ENCODE data around the gene MORF4L1.

Gene MORF4L1

GRCh38 chr15:78913012-78913411, 40.3 kb downstream of the MORF4L1 start:
- no peak overlapping the region for H3K4me3 ChIP-seq (ENCODE audit: insufficient read depth, low read depth, low read length, poor library complexity, severe bottlenecking)
- H3K36me3 ChIP-seq (ENCODE audit: control insufficient read depth, insufficient read depth, low read length), result peaks cover 23% of the 10 kb centered on the region
- H3K9me3 ChIP-seq (ENCODE audit: control insufficient read depth, low read length), result no peaks in the 10 kb centered on the region
- no peak overlapping the region for H3K27ac ChIP-seq (ENCODE audit: insufficient read depth, low read length, poor library complexity, severe bottlenecking)
- H3K4me1 ChIP-seq (ENCODE audit: control insufficient read depth, insufficient read depth, low read length, poor library complexity, severe bottlenecking), result no peaks in the 10 kb centered on the region
- H3K27me3 ChIP-seq (replicated peaks; ENCODE audit: control insufficient read depth, insufficient read depth, low read length, poor library complexity, severe bottlenecking), result no peaks in the 10 kb centered on the region
- DNase-seq, result no peak

GRCh38 chr15:78914027-78914764, 41.5 kb downstream of the MORF4L1 start:
- Histone ChIP-seq H3K27ac (ENCODE audit: insufficient read depth, low read length, poor library complexity, severe bottlenecking) (no peak overlapping the region), H3K4me3 (ENCODE audit: insufficient read depth, low read depth, low read length, poor library complexity, severe bottlenecking) (no peak overlapping the region), H3K27me3 (replicated peaks; ENCODE audit: control insufficient read depth, insufficient read depth, low read length, poor library complexity, severe bottlenecking) (no peaks in the 10 kb centered on the region), H3K9me3 (ENCODE audit: control insufficient read depth, low read length) (no peaks in the 10 kb centered on the region), H3K36me3 (ENCODE audit: control insufficient read depth, insufficient read depth, low read length) (peaks cover 23% of the 10 kb centered on the region), H3K4me1 (ENCODE audit: control insufficient read depth, insufficient read depth, low read length, poor library complexity, severe bottlenecking) (no peaks in the 10 kb centered on the region)
- no peak for DNase-seq

GRCh38 chr15:78915341-78916087, 42.8 kb downstream of the MORF4L1 start:
- no peak for DNase-seq
- no peak overlapping the region for H3K27ac ChIP-seq (ENCODE audit: insufficient read depth, low read length, poor library complexity, severe bottlenecking)
- no peaks in the 10 kb centered on the region for H3K27me3 ChIP-seq (replicated peaks; ENCODE audit: control insufficient read depth, insufficient read depth, low read length, poor library complexity, severe bottlenecking)
- H3K4me3 ChIP-seq (ENCODE audit: insufficient read depth, low read depth, low read length, poor library complexity, severe bottlenecking), result no peak overlapping the region
- peaks cover 32% of the 10 kb centered on the region for H3K36me3 ChIP-seq (ENCODE audit: control insufficient read depth, insufficient read depth, low read length)
- no peaks in the 10 kb centered on the region for H3K9me3 ChIP-seq (ENCODE audit: control insufficient read depth, low read length)
- H3K4me1 ChIP-seq (ENCODE audit: control insufficient read depth, insufficient read depth, low read length, poor library complexity, severe bottlenecking), result no peaks in the 10 kb centered on the region

- Histone ChIP-seq H3K4me3 (ENCODE audit: insufficient read depth, low read depth, low read length, poor library complexity, severe bottlenecking) (no peak overlapping the region), H3K27me3 (replicated peaks; ENCODE audit: control insufficient read depth, insufficient read depth, low read length, poor library complexity, severe bottlenecking) (no peaks in the 10 kb centered on the region), H3K36me3 (ENCODE audit: control insufficient read depth, insufficient read depth, low read length) (peaks cover 34% of the 10 kb centered on the region), H3K4me1 (ENCODE audit: control insufficient read depth, insufficient read depth, low read length, poor library complexity, severe bottlenecking) (no peaks in the 10 kb centered on the region), H3K9me3 (ENCODE audit: control insufficient read depth, low read length) (no peaks in the 10 kb centered on the region), H3K27ac (ENCODE audit: insufficient read depth, low read length, poor library complexity, severe bottlenecking) (no peak overlapping the region)
- no peak for DNase-seq
Observed at GRCh38 chr15:78916088-78916487, 43.4 kb downstream of the MORF4L1 start.

GRCh38 chr15:78917888-78918287, 45.2 kb downstream of the MORF4L1 start:
- Histone ChIP-seq H3K27me3 (replicated peaks; ENCODE audit: control insufficient read depth, insufficient read depth, low read length, poor library complexity, severe bottlenecking) (no peaks in the 10 kb centered on the region), H3K4me1 (ENCODE audit: control insufficient read depth, insufficient read depth, low read length, poor library complexity, severe bottlenecking) (no peaks in the 10 kb centered on the region), H3K36me3 (ENCODE audit: control insufficient read depth, insufficient read depth, low read length) (peaks cover 45% of the 10 kb centered on the region), H3K9me3 (ENCODE audit: control insufficient read depth, low read length) (no peaks in the 10 kb centered on the region), H3K27ac (ENCODE audit: insufficient read depth, low read length, poor library complexity, severe bottlenecking) (no peak overlapping the region), H3K4me3 (ENCODE audit: insufficient read depth, low read depth, low read length, poor library complexity, severe bottlenecking) (no peak overlapping the region)
- no peak for DNase-seq

- H3K4me1 ChIP-seq (ENCODE audit: control insufficient read depth, insufficient read depth, low read length, poor library complexity, severe bottlenecking), result no peaks in the 10 kb centered on the region
- H3K4me3 ChIP-seq (ENCODE audit: insufficient read depth, low read depth, low read length, poor library complexity, severe bottlenecking), result no peak overlapping the region
- H3K27me3 ChIP-seq (replicated peaks; ENCODE audit: control insufficient read depth, insufficient read depth, low read length, poor library complexity, severe bottlenecking), result no peaks in the 10 kb centered on the region
- peaks cover 61% of the 10 kb centered on the region for H3K36me3 ChIP-seq (ENCODE audit: control insufficient read depth, insufficient read depth, low read length)
- no peaks in the 10 kb centered on the region for H3K9me3 ChIP-seq (ENCODE audit: control insufficient read depth, low read length)
- H3K27ac ChIP-seq (ENCODE audit: insufficient read depth, low read length, poor library complexity, severe bottlenecking), result no peak overlapping the region
- no peak for DNase-seq
Observed at GRCh38 chr15:78921517-78921916, 48.8 kb downstream of the MORF4L1 start.

DNA sequence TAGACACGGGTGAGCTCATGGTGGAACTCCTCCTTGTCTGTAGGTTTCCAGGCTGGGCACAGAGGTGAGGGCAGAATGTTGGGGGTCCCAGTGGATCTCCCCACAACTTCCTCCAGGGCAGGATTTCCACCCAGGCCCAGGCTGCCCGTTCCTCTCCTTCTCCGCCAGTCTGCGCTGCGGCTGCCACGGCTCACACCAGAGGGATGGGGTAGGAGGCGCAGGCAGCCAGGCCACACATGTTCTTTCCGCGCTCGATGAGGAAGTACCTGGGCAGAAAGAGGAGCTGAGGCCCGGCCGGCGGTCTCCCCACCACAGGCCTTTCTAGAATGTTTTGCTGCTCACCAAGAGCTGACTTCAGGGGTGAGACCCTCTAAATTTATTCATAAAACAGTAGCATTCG, 49.2 kb downstream of the MORF4L1 start:
- no peak for DNase-seq
- no peaks in the 10 kb centered on the region for H3K4me1 ChIP-seq (ENCODE audit: control insufficient read depth, insufficient read depth, low read length, poor library complexity, severe bottlenecking)
- H3K9me3 ChIP-seq (ENCODE audit: control insufficient read depth, low read length), result no peaks in the 10 kb centered on the region
- no peak overlapping the region for H3K4me3 ChIP-seq (ENCODE audit: insufficient read depth, low read depth, low read length, poor library complexity, severe bottlenecking)
- no peak overlapping the region for H3K27ac ChIP-seq (ENCODE audit: insufficient read depth, low read length, poor library complexity, severe bottlenecking)
- H3K36me3 ChIP-seq (ENCODE audit: control insufficient read depth, insufficient read depth, low read length), result peaks cover 61% of the 10 kb centered on the region
- H3K27me3 ChIP-seq (replicated peaks; ENCODE audit: control insufficient read depth, insufficient read depth, low read length, poor library complexity, severe bottlenecking), result no peaks in the 10 kb centered on the region

- no peaks in the 10 kb centered on the region for H3K4me1 ChIP-seq (ENCODE audit: control insufficient read depth, insufficient read depth, low read length, poor library complexity, severe bottlenecking)
- no peaks in the 10 kb centered on the region for H3K27me3 ChIP-seq (replicated peaks; ENCODE audit: control insufficient read depth, insufficient read depth, low read length, poor library complexity, severe bottlenecking)
- DNase-seq, result no peak
- no peaks in the 10 kb centered on the region for H3K9me3 ChIP-seq (ENCODE audit: control insufficient read depth, low read length)
- no peak overlapping the region for H3K27ac ChIP-seq (ENCODE audit: insufficient read depth, low read length, poor library complexity, severe bottlenecking)
- no peak overlapping the region for H3K4me3 ChIP-seq (ENCODE audit: insufficient read depth, low read depth, low read length, poor library complexity, severe bottlenecking)
- peaks cover 60% of the 10 kb centered on the region for H3K36me3 ChIP-seq (ENCODE audit: control insufficient read depth, insufficient read depth, low read length)
Observed at GRCh38 chr15:78922527-78922926, 49.8 kb downstream of the MORF4L1 start.

- Histone ChIP-seq H3K27ac (ENCODE audit: insufficient read depth, low read length, poor library complexity, severe bottlenecking) (no peak overlapping the region), H3K4me1 (ENCODE audit: control insufficient read depth, insufficient read depth, low read length, poor library complexity, severe bottlenecking) (no peaks in the 10 kb centered on the region), H3K9me3 (ENCODE audit: control insufficient read depth, low read length) (no peaks in the 10 kb centered on the region), H3K4me3 (ENCODE audit: insufficient read depth, low read depth, low read length, poor library complexity, severe bottlenecking) (no peak overlapping the region), H3K36me3 (ENCODE audit: control insufficient read depth, insufficient read depth, low read length) (peaks cover 55% of the 10 kb centered on the region), H3K27me3 (replicated peaks; ENCODE audit: control insufficient read depth, insufficient read depth, low read length, poor library complexity, severe bottlenecking) (no peaks in the 10 kb centered on the region)
- no peak for DNase-seq
Observed at GRCh38 chr15:78923015-78923414, 50.3 kb downstream of the MORF4L1 start.

Data from effector memory CD4-positive, alpha-beta T cell (primary cell).